Esophagus squamous epithelium (tissue), 5 donors: Measurements from ENCODE around the gene INSC. TPM values are rescaled to one million over a fixed set of nuclear protein-coding genes. Genes with fewer than 3 reads are reported as not detected.

Experiments used
- DNase-seq: peaks from one replicate; lab custom pipeline; 2025; lab: John Stamatoyannopoulos, UW
- H3K27ac ChIP-seq, 4 donors: fragments of 200-600 bp; sonication (generic); one replicate each; pipeline ENCODE4 v1.5.1; 2016 to 2019; ENCODE audit warnings: mild to moderate bottlenecking in 1 of 4
- H3K27me3 ChIP-seq, 4 donors: fragments of 200-600 bp; sonication (generic); 1 replicate in 3 of 4; 2 replicates in 1 of 4; pipeline versions ENCODE4 v1.5.1 to v1.6.0; 2017 to 2021; ENCODE audit warnings: antibody characterized with exemption in 1 of 4
- H3K36me3 ChIP-seq, 3 donors: fragments of 200-600 bp; sonication (generic); one replicate each; pipeline ENCODE4 v1.5.1; 2016 to 2019
- H3K4me1 ChIP-seq, 3 donors: fragments of 200-600 bp; sonication (generic); one replicate each; pipeline ENCODE4 v1.5.1; 2017 to 2019
- H3K4me3 ChIP-seq, 4 donors: fragments of 200-600 bp; sonication (generic); 1 replicate in 3 of 4; 2 replicates in 1 of 4; pipeline ENCODE4 v1.5.1; 2016 to 2019; ENCODE audit warnings: mild to moderate bottlenecking in 2 of 4, moderate library complexity in 1 of 4
- H3K9me3 ChIP-seq, 3 donors: fragments of 200-600 bp; sonication (generic); one replicate each; pipeline ENCODE4 v1.5.1; 2016 to 2019
- CTCF ChIP-seq, 6 experiments: fragments of 450-650 bp in 4 of 6; fragments of 200-600 bp in 2 of 6; sonication (generic) in 2 of 6; IDR thresholded peaks; one replicate each; pipeline ENCODE4 v1.5.1; 2016 to 2019; ENCODE audit warnings: antibody characterized with exemption in 6 of 6, mild to moderate bottlenecking in 4 of 6, moderate library complexity in 4 of 6
- POLR2A ChIP-seq, 4 donors: fragments of 450-650 bp; IDR thresholded peaks; one replicate each; pipeline ENCODE4 v1.6.1; 2017; ENCODE audit warnings: antibody characterized with exemption in 4 of 4, mild to moderate bottlenecking in 4 of 4, moderate library complexity in 3 of 4
- WGBS, 2 donors: methylation state at CpG; one replicate each; pipeline ENCODE4 v1.1.5; 2018; 5-methylcytosine and 5-hydroxymethylcytosine counted together
- intact Hi-C: fragments of 100-400 bp; cut with DNase I; formaldehyde crosslinking; loops from one replicate; pipeline ENCODE4 v1.15.0; 2022
- total RNA-seq, 4 donors: library from RNA; depleted of rRNA; stranded (reverse); fragments of >200 nt; gene quantifications; one replicate each; pipeline ENCODE4 v1.1.0, GENCODE V29; 2016
- donor health status: DM: yes; HTN: yes; CAD: no.

Gene INSC
- total RNA-seq, 4 donors from 2014 or later: 0.30 to 0.38 TPM; not detected in 2

- no peak for TF ChIP-seq CTCF (IDR thresholded peaks at IDR 0.05)
- TF ChIP-seq POLR2A (IDR thresholded peaks at IDR 0.05): no peak
- intact Hi-C loops: no loop called here
- no peaks in the 10 kb centered on the region for H3K36me3 ChIP-seq
- DNase-seq: no peak
- H3K27me3 ChIP-seq: no peaks in the 10 kb centered on the region
- H3K4me3 ChIP-seq: no peak overlapping the region
- H3K27ac ChIP-seq: no peak overlapping the region
- no peaks in the 10 kb centered on the region for H3K9me3 ChIP-seq
- WGBS, 2 donors: 64 to 71% methylated on average over 4 of the region's 4 CpGs
- no peaks in the 10 kb centered on the region for H3K4me1 ChIP-seq
These were observed 55.3 kb downstream of the INSC start for GRCh38 chr11:15169815-15170551.

GRCh38 chr11:15170698-15171097 is 56.0 kb downstream of the INSC start:
- 73 to 77% methylated on average over 3 of the region's 3 CpGs for WGBS, 2 donors
- Histone ChIP-seq H3K27me3 (no peaks in the 10 kb centered on the region), H3K4me3 (no peak overlapping the region), H3K36me3 (no peaks in the 10 kb centered on the region), H3K27ac (no peak overlapping the region), H3K4me1 (no peaks in the 10 kb centered on the region), H3K9me3 (no peaks in the 10 kb centered on the region)
- intact Hi-C loops: no loop called here
- TF ChIP-seq CTCF (IDR thresholded peaks at IDR 0.05): no peak
- no peak for TF ChIP-seq POLR2A (IDR thresholded peaks at IDR 0.05)
- DNase-seq: no peak

GRCh38 chr11:15171956-15172355 is 57.2 kb downstream of the INSC start:
- H3K4me1 ChIP-seq: no peaks in the 10 kb centered on the region
- H3K27ac ChIP-seq: no peak overlapping the region
- H3K27me3 ChIP-seq: no peaks in the 10 kb centered on the region
- H3K4me3 ChIP-seq: no peak overlapping the region
- intact Hi-C loops: no loop called here
- DNase-seq: no peak
- no peaks in the 10 kb centered on the region for H3K9me3 ChIP-seq
- no peaks in the 10 kb centered on the region for H3K36me3 ChIP-seq
- WGBS, 2 donors: 79 to 82% methylated on average over 3 of the region's 3 CpGs
- TF ChIP-seq POLR2A (IDR thresholded peaks at IDR 0.05) (no peak), CTCF (IDR thresholded peaks at IDR 0.05) (no peak)

GRCh38 chr11:15175831-15176230 is 61.1 kb downstream of the INSC start:
- no peak for DNase-seq
- no peaks in the 10 kb centered on the region for H3K4me1 ChIP-seq
- no peaks in the 10 kb centered on the region for H3K27me3 ChIP-seq
- no peaks in the 10 kb centered on the region for H3K36me3 ChIP-seq
- 91% methylated on average over 4 of the region's 11 CpGs; no CpG with 5 or more reads in 1 of the 2 donors for WGBS, 2 donors
- H3K27ac ChIP-seq: no peak overlapping the region
- H3K9me3 ChIP-seq: no peaks in the 10 kb centered on the region
- no peak overlapping the region for H3K4me3 ChIP-seq
- TF ChIP-seq CTCF (IDR thresholded peaks at IDR 0.05): no peak
- no peak for TF ChIP-seq POLR2A (IDR thresholded peaks at IDR 0.05)
- intact Hi-C loops: no loop called here

- Histone ChIP-seq H3K4me1 (no peaks in the 10 kb centered on the region), H3K27me3 (no peaks in the 10 kb centered on the region), H3K9me3 (no peaks in the 10 kb centered on the region), H3K27ac (no peak overlapping the region), H3K36me3 (no peaks in the 10 kb centered on the region), H3K4me3 (no peak overlapping the region)
- intact Hi-C loops: no loop called here
- DNase-seq: no peak
- TF ChIP-seq CTCF (IDR thresholded peaks at IDR 0.05) (no peak), POLR2A (IDR thresholded peaks at IDR 0.05) (no peak)
- WGBS, 2 donors: 62 to 64% methylated on average over 5 of the region's 5 CpGs
These were observed 62.0 kb downstream of the INSC start for GRCh38 chr11:15176646-15177163.
